GM23338 (cell line): ENCODE data around the gene XYLT1. TPM values are rescaled to one million over a fixed set of nuclear protein-coding genes. Genes with fewer than 3 reads are reported as not detected.

ENCODE experiments used
- ATAC-seq: fragments of 200-7000 bp; cut with Tn5 transposase; 3 replicates; pipeline ENCODE4 v1.9.1; 2020
- DNase-seq: peaks from one replicate; pipeline ENCODE4 v3.0.0-alpha.2; 2015; ENCODE audit warnings: low spot score
- H2AFZ ChIP-seq: fragments of 200-600 bp; sonication (generic); 2 replicates; pipeline ENCODE4 v1.8.0; 2016; ENCODE audit warnings: antibody characterized with exemption, mild to moderate bottlenecking, moderate library complexity
- H3F3A ChIP-seq: fragments of 200-600 bp; sonication (generic); replicated peaks from 2 replicates; pipeline ENCODE4 v1.8.0; 2017; ENCODE audit warnings: antibody characterized with exemption, mixed run types, low read depth
- H3K27ac ChIP-seq: fragments of 200-600 bp; sonication (generic); 2 replicates; pipeline ENCODE4 v1.6.1; 2016; ENCODE audit warnings: low read depth
- H3K27me3 ChIP-seq: fragments of 200-600 bp; sonication (generic); 2 replicates; pipeline ENCODE4 v1.8.0; 2016; ENCODE audit warnings: mild to moderate bottlenecking, mixed run types, moderate library complexity; ENCODE audit not compliant: insufficient read depth
- H3K36me3 ChIP-seq: fragments of 200-600 bp; sonication (generic); 2 replicates; pipeline ENCODE4 v1.8.0; 2016; ENCODE audit warnings: mild to moderate bottlenecking; ENCODE audit not compliant: insufficient read depth
- H3K4me1 ChIP-seq: fragments of 200-600 bp; sonication (generic); 2 replicates; pipeline ENCODE4 v1.8.0; 2016; ENCODE audit warnings: mild to moderate bottlenecking, moderate library complexity; ENCODE audit not compliant: insufficient read depth
- H3K4me2 ChIP-seq: fragments of 200-600 bp; sonication (generic); 2 replicates; pipeline ENCODE4 v1.7.1; 2017; ENCODE audit warnings: mixed run types
- H3K4me3 ChIP-seq: fragments of 200-600 bp; sonication (generic); 2 replicates; pipeline ENCODE4 v1.6.1; 2016; ENCODE audit warnings: mixed run types
- H3K79me2 ChIP-seq: fragments of 200-600 bp; sonication (generic); replicated peaks from 2 replicates; pipeline ENCODE4 v1.8.0; 2017; ENCODE audit warnings: mild to moderate bottlenecking; ENCODE audit not compliant: insufficient read depth
- H3K9me2 ChIP-seq: fragments of 200-600 bp; sonication (generic); 2 replicates; pipeline ENCODE4 v1.8.0; 2017; ENCODE audit not compliant: insufficient read depth
- H4K20me1 ChIP-seq: fragments of 200-600 bp; sonication (generic); replicated peaks from 2 replicates; pipeline ENCODE4 v1.8.0; 2017; ENCODE audit warnings: mild to moderate bottlenecking; ENCODE audit not compliant: insufficient read depth
- H3K27ac Mint-ChIP-seq: 2 replicates; pipeline ENCODE4 v1.8.0; 2020; ENCODE audit warnings: inconsistent platforms, mild to moderate bottlenecking, moderate library complexity, mixed read lengths
- H3K27me3 Mint-ChIP-seq: 3 replicates; pipeline ENCODE4 v1.8.0; 2022; ENCODE audit warnings: low read depth, mild to moderate bottlenecking, moderate library complexity, mixed read lengths, inconsistent platforms; ENCODE audit not compliant: insufficient read depth, poor library complexity
- H3K36me3 Mint-ChIP-seq: 3 replicates; pipeline ENCODE4 v1.8.0; 2021; ENCODE audit warnings: low read depth, mild to moderate bottlenecking, inconsistent platforms, moderate library complexity, mixed read lengths
- H3K4me1 Mint-ChIP-seq: 3 replicates; pipeline ENCODE4 v1.8.0; 2020; ENCODE audit warnings: mild to moderate bottlenecking, inconsistent platforms, mixed read lengths
- H3K4me3 Mint-ChIP-seq: 3 replicates; pipeline ENCODE4 v1.8.0; 2021; ENCODE audit warnings: moderate library complexity, mild to moderate bottlenecking, inconsistent platforms, mixed read lengths
- H3K9me3 Mint-ChIP-seq: 3 replicates; pipeline ENCODE4 v1.8.0; 2020; ENCODE audit warnings: moderate library complexity, mild to moderate bottlenecking, inconsistent platforms, mixed read lengths
- CREB1 ChIP-seq: fragments of 250-450 bp; sonication (Bioruptor Pico); IDR thresholded peaks from 2 replicates; pipeline ENCODE4 v1.5.0; 2020; ENCODE audit warnings: low read depth, mild to moderate bottlenecking, moderate library complexity
- ETS1 ChIP-seq: IDR thresholded peaks from 2 replicates; pipeline ENCODE4 v1.6.1; 2016; ENCODE audit warnings: antibody characterized with exemption
- EZH2 ChIP-seq: fragments of 200-600 bp; sonication (generic); IDR thresholded peaks from one replicate; pipeline ENCODE4 v1.8.0; 2017; ENCODE audit warnings: antibody characterized with exemption, mild to moderate bottlenecking, low read depth; ENCODE audit not compliant: unreplicated experiment
- EZH2phosphoT487 ChIP-seq: fragments of 200-600 bp; sonication (generic); IDR thresholded peaks from one replicate; pipeline ENCODE4 v1.8.1; 2018; ENCODE audit warnings: antibody characterized with exemption; ENCODE audit not compliant: unreplicated experiment
- REST ChIP-seq: IDR thresholded peaks from one replicate; pipeline ENCODE4 v1.6.1; 2018; ENCODE audit warnings: antibody characterized with exemption; ENCODE audit not compliant: unreplicated experiment
- STAT1 ChIP-seq: IDR thresholded peaks from one replicate; pipeline ENCODE4 v1.6.1; 2016; ENCODE audit warnings: antibody characterized with exemption; ENCODE audit not compliant: unreplicated experiment
- ZNF331 ChIP-seq: fragments of 250-450 bp; sonication (Bioruptor Pico); IDR thresholded peaks from 2 replicates; pipeline ENCODE4 v1.5.0; 2020; ENCODE audit warnings: low read depth, mild to moderate bottlenecking, moderate library complexity
- ZNF462 ChIP-seq: fragments of 250-450 bp; sonication (Bioruptor Pico); IDR thresholded peaks from 2 replicates; pipeline ENCODE4 v1.5.0; 2020; ENCODE audit warnings: mild to moderate bottlenecking, moderate library complexity
- polyA plus RNA-seq: library from polyadenylated mRNA; unstranded; fragments of >200 nt; fragmentation: Nextera tagmentation; extraction: Ambion mirVana; gene quantifications from 2 replicates; pipeline ENCODE4 v1.2.1, GENCODE V29; 2016
- total RNA-seq: library from RNA; depleted of rRNA; stranded (reverse); fragments of >200 nt; shearing (Covaris generic); gene quantifications from 2 replicates; pipeline ENCODE4 v1.2.3, GENCODE V29; 2014

The XYLT1 gene
- total and polyA plus RNA-seq, 2 experiments from 2014 or later: 3.5 to 24.7 TPM

- no peak for TF ChIP-seq ZNF462 (CRISPR knock-in tag)
- no peak for TF ChIP-seq EZH2
- no peak for TF ChIP-seq ETS1
- no peak for TF ChIP-seq STAT1
- no peak for TF ChIP-seq EZH2phosphoT487
These were observed 340.8 kb downstream of the XYLT1 start (continued) for GRCh38 chr16:17129971-17130370.

- Histone ChIP-seq H3K27me3 (no peaks in the 10 kb centered on the region), H3K36me3 (peaks cover 7% of the 10 kb centered on the region), H3F3A (no peaks in the 10 kb centered on the region), H4K20me1 (no peaks in the 10 kb centered on the region; the same call in 1 of the 2 replicates), H3K4me2 (no peak overlapping the region), H2AFZ (no peak overlapping the region), H3K9me2 (no peaks in the 10 kb centered on the region; the same call in 1 of the 2 replicates), H3K4me3 (no peak overlapping the region), H3K4me1 (peaks cover 8% of the 10 kb centered on the region), H3K79me2 (no peaks in the 10 kb centered on the region), H3K27ac (no peak overlapping the region)
- H3K36me3 Mint-ChIP-seq: peaks cover 40% of the 10 kb centered on the region
- DNase-seq (no peak), ATAC-seq (no peak)
- no peak overlapping the region for H3K27ac Mint-ChIP-seq
- H3K9me3 Mint-ChIP-seq: no peaks in the 10 kb centered on the region
- no peak overlapping the region for H3K4me3 Mint-ChIP-seq
- H3K27me3 Mint-ChIP-seq: peaks cover 4% of the 10 kb centered on the region
- H3K4me1 Mint-ChIP-seq: no peaks in the 10 kb centered on the region
- no peak for TF ChIP-seq ZNF331
- no peak for TF ChIP-seq CREB1
- TF ChIP-seq REST: no peak
- no peak for TF ChIP-seq ETS1
These were observed 342.0 kb downstream of the XYLT1 start for GRCh38 chr16:17128791-17129190.
